ENCODE measurements around the gene PDE4A. TPM values are rescaled to one million over a fixed set of nuclear protein-coding genes. Genes with fewer than 3 reads are reported as not detected.

Gene PDE4A
- total and polyA plus RNA-seq, 2 donors (not counting 1 experiment from before 2014, with no cell fraction given) = 3.6 to 4.1 TPM

DNA sequence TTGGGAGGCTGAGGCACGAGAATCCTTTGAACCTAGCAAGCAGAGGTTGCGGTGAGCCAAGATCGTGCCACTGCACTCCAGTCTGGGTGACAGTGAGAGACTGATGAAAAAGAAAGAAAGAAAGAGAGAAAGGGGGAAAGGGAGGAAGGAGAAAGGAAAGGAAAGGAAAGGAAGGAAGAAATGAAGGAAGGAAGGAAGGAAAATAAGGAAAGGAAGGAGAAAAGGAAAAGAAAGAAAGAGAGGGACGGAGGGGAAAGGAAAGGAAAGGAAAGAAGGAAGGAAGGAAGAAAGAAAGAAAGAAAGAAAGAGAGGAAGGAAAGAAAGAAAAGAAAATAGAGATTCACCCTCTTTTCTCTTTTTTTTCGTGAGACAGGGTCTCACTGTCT is 8.7 kb downstream of the PDE4A start:
- H3K79me2 ChIP-seq (ENCODE audit: control insufficient read depth, insufficient read depth, low read length) = no peaks in the 10 kb centered on the region
- H3K4me2 ChIP-seq (ENCODE audit: extremely low read depth, insufficient read depth, low read length) = no peak overlapping the region
- no peaks in the 10 kb centered on the region for H4K20me1 ChIP-seq (ENCODE audit: control insufficient read depth, extremely low read depth, insufficient read depth, low read length)
- H3K4me3 ChIP-seq (replicated peaks in 1 of 4; ENCODE audit: control extremely low read depth in 1 of 4, insufficient read depth in 1 of 4, low read depth in 3 of 4, low read length in 4 of 4) = no peak overlapping the region
- H2AFZ ChIP-seq (ENCODE audit: low read length) = no peak overlapping the region
- no peak overlapping the region for H3K27ac ChIP-seq (ENCODE audit: insufficient read depth, low read length)
- no peaks in the 10 kb centered on the region for H3K9me3 ChIP-seq (ENCODE audit: control insufficient read depth, insufficient read depth, low read depth, low read length)
- no peak overlapping the region for H3K9ac ChIP-seq (ENCODE audit: insufficient read depth, low read length)
- H3K4me1 ChIP-seq (ENCODE audit: control insufficient read depth, extremely low read depth, insufficient read depth, low read length) = peaks cover 18% of the 10 kb centered on the region
- H3K27me3 ChIP-seq (ENCODE audit: control insufficient read depth, insufficient read depth, low read length) = peaks cover 4% of the 10 kb centered on the region
- H3K36me3 ChIP-seq (ENCODE audit: control insufficient read depth, insufficient read depth, low read length) = peaks cover 1% of the 10 kb centered on the region
- no peak for TF ChIP-seq EZH2 (IDR thresholded peaks at IDR 0.05; ENCODE audit: low read length, missing control alignments)
- TF ChIP-seq, protein P1, sequence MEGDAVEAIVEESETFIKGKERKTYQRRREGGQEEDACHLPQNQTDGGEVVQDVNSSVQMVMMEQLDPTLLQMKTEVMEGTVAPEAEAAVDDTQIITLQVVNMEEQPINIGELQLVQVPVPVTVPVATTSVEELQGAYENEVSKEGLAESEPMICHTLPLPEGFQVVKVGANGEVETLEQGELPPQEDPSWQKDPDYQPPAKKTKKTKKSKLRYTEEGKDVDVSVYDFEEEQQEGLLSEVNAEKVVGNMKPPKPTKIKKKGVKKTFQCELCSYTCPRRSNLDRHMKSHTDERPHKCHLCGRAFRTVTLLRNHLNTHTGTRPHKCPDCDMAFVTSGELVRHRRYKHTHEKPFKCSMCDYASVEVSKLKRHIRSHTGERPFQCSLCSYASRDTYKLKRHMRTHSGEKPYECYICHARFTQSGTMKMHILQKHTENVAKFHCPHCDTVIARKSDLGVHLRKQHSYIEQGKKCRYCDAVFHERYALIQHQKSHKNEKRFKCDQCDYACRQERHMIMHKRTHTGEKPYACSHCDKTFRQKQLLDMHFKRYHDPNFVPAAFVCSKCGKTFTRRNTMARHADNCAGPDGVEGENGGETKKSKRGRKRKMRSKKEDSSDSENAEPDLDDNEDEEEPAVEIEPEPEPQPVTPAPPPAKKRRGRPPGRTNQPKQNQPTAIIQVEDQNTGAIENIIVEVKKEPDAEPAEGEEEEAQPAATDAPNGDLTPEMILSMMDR (conservative IDR thresholded peaks at IDR 0.05 in 1 of 2, IDR thresholded peaks at IDR 0.05 in 1 of 2; ENCODE audit: low read depth in 1 of 2, low read length in 2 of 2) = no peak
- no peak for DNase-seq (ENCODE audit: low read depth in 2 of 2)

DNA sequence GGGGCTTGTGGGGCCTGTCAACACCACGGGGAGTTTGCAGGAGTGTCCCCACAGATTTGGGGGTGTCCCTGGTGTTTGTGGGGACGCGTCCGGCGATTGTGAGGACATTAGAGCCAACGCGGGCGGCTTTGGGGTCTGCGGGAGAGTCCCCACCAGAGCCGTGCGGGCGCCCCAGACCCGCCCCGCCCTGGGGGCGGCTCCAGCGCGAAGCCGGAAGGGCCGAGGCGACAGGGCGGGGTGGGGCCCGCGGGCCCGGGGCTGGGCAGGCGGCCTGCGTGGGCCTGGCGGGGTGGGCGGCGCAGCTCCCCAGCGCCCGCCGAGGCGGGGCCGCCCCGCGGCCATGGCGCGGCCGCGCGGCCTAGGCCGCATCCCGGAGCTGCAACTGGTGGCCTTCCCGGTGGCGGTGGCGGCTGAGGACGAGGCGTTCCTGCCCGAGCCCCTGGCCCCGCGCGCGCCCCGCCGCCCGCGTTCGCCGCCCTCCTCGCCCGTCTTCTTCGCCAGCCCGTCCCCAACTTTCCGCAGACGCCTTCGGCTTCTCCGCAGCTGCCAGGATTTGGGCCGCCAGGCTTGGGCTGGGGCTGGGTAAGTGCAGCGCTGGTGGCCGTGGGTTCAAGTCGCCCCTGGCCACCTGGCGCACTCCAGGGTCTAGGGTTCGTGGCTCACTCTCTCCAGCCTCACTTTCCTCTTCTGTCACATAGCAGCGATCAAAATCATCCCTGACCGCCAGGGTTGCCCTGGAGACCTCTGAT is 10.3 kb downstream of the PDE4A start:
- Histone ChIP-seq H3K27ac (ENCODE audit: insufficient read depth, low read length) (no peak overlapping the region), H3K4me3 (replicated peaks in 1 of 4; ENCODE audit: control extremely low read depth in 1 of 4, insufficient read depth in 1 of 4, low read depth in 3 of 4, low read length in 4 of 4) (peak overlapping the region; percentile 66 to 78 (median 70)), H3K79me2 (ENCODE audit: control insufficient read depth, insufficient read depth, low read length) (no peaks in the 10 kb centered on the region), H4K20me1 (ENCODE audit: control insufficient read depth, extremely low read depth, insufficient read depth, low read length) (no peaks in the 10 kb centered on the region), H3K9me3 (ENCODE audit: control insufficient read depth, insufficient read depth, low read depth, low read length) (no peaks in the 10 kb centered on the region), H3K9ac (ENCODE audit: insufficient read depth, low read length) (peak overlapping the region; percentile 9), H3K4me2 (ENCODE audit: extremely low read depth, insufficient read depth, low read length) (peak overlapping the region; percentile 94), H3K27me3 (ENCODE audit: control insufficient read depth, insufficient read depth, low read length) (peaks cover 4% of the 10 kb centered on the region), H3K36me3 (ENCODE audit: control insufficient read depth, insufficient read depth, low read length) (peaks cover 1% of the 10 kb centered on the region), H2AFZ (ENCODE audit: low read length) (peak overlapping the region; percentile 65), H3K4me1 (ENCODE audit: control insufficient read depth, extremely low read depth, insufficient read depth, low read length) (peaks cover 13% of the 10 kb centered on the region)
- no peak for TF ChIP-seq EZH2 (IDR thresholded peaks at IDR 0.05; ENCODE audit: low read length, missing control alignments)
- TF ChIP-seq, protein P1 (conservative IDR thresholded peaks at IDR 0.05 in 1 of 2, IDR thresholded peaks at IDR 0.05 in 1 of 2; ENCODE audit: low read depth in 1 of 2, low read length in 2 of 2) = no peak
- DNase-seq (ENCODE audit: low read depth in 2 of 2) = peak; percentile 43 to 45

DNA sequence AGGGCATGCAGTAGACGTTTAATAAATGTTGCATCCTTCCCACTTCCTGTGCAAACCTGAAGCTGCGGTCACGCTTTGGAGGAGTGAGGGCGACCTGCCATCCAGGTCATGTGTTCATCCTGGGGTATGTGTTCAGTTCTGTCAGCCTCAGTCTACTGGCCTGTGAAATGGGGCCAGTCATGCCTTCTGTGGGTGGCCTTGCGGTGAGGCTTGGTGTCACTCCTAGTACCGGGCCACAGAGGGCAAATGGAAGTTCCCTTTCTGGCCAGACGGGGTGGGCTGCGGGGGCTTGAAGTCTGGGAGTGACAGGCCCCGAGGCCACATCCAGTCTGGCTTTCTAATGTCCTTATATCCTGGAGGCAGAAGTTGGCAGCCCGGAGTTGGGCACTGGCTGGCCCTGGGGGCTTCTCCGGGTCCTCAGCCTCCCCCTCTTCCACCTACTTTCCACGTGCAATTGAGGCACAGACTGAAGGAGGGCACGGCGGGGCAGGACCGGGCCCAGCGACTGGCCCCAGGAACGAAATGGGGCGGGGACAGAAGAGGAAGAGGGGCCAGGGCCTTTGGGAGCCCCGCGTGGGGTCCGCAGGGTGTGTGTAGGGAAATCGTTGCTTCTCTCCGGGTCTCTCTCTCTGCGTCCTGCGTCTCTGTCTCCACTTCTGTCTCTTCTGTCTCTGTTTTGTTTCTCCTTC is 11.1 kb downstream of the PDE4A start:
- peak overlapping the region; percentile 66 to 78 (median 70) for H3K4me3 ChIP-seq (replicated peaks in 1 of 4; ENCODE audit: control extremely low read depth in 1 of 4, insufficient read depth in 1 of 4, low read depth in 3 of 4, low read length in 4 of 4)
- peaks cover 13% of the 10 kb centered on the region for H3K4me1 ChIP-seq (ENCODE audit: control insufficient read depth, extremely low read depth, insufficient read depth, low read length)
- H3K36me3 ChIP-seq (ENCODE audit: control insufficient read depth, insufficient read depth, low read length) = peaks cover 1% of the 10 kb centered on the region
- peak overlapping the region; percentile 94 for H3K4me2 ChIP-seq (ENCODE audit: extremely low read depth, insufficient read depth, low read length)
- TF ChIP-seq, protein P1 (conservative IDR thresholded peaks at IDR 0.05 in 1 of 2, IDR thresholded peaks at IDR 0.05 in 1 of 2; ENCODE audit: low read depth in 1 of 2, low read length in 2 of 2) = no peak
- no peak for TF ChIP-seq EZH2 (IDR thresholded peaks at IDR 0.05; ENCODE audit: low read length, missing control alignments)
- DNase-seq (ENCODE audit: low read depth in 2 of 2) = peak in 1 of 2 donors; percentile 39
- peak overlapping the region; percentile 69 for H2AFZ ChIP-seq (ENCODE audit: low read length)
- H3K9me3 ChIP-seq (ENCODE audit: control insufficient read depth, insufficient read depth, low read depth, low read length) = no peaks in the 10 kb centered on the region
- H4K20me1 ChIP-seq (ENCODE audit: control insufficient read depth, extremely low read depth, insufficient read depth, low read length) = no peaks in the 10 kb centered on the region
- no peak overlapping the region for H3K27ac ChIP-seq (ENCODE audit: insufficient read depth, low read length)
- H3K27me3 ChIP-seq (ENCODE audit: control insufficient read depth, insufficient read depth, low read length) = peaks cover 4% of the 10 kb centered on the region
- peak overlapping the region; percentile 13 for H3K9ac ChIP-seq (ENCODE audit: insufficient read depth, low read length)
- H3K79me2 ChIP-seq (ENCODE audit: control insufficient read depth, insufficient read depth, low read length) = no peaks in the 10 kb centered on the region

Measured in fibroblast of lung (primary cell).